ENCODE measurements around the gene ANKLE2.
A peak's percentile ranks its signal among the peaks of the same experiment; 100 is the strongest.

Gene ANKLE2

DNA sequence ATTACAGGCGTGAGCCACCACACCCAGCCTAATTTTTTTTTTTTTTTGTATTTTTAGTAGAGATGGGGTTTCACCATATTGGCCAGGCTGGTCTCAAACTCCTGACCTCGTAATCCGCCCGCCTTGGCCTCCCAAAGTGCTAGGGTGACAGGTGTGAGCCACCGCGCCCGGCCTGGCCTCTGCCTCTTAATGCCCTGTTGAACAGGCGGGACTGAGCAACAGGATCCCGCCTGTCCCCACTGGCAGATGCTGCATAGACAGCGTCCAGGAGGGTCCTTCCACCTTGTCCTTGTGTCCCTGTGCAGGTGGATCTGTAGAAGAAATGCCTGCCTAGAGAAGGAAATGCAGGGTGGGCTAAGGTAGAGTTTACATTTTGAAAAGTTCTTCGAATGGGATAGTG, 45.3 kb downstream of the ANKLE2 start:
- Histone ChIP-seq H3K4me1 (ENCODE audit: insufficient read depth, low read length) (peaks cover 6% of the 10 kb centered on the region), H3K36me3 (ENCODE audit: insufficient read depth, low read length) (peaks cover 36% of the 10 kb centered on the region), H3K9ac (ENCODE audit: low read length) (no peak overlapping the region), H3K4me3 (ENCODE audit: low read depth in 1 of 2, low read length in 2 of 2) (no peak overlapping the region), H3K27me3 (ENCODE audit: control insufficient read depth in 1 of 2, insufficient read depth in 2 of 2, low read length in 2 of 2) (no peaks in the 10 kb centered on the region), H3K27ac (ENCODE audit: low read depth, low read length) (no peak overlapping the region), H3K9me3 (ENCODE audit: low read length) (no peaks in the 10 kb centered on the region)

DNA sequence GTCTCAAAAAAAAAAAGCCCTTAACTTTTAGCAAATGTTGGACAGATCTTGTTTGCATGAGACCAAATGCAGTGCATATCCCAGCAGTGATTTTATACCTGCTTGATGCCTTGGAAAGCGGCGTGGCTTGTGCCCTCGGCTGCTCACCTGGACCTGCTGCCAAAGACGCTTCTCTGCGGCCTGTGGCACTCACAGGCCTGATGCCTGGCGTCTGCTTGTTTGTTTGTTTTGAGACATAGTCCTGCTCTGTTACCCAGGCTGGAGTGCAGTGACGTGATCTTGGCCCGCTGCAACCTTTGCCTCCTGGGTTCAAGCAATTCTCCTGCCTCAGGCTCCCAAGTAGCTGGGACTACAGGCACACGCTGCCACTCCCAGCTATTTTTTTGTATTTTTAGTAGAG, 45.8 kb downstream of the ANKLE2 start:
- no peaks in the 10 kb centered on the region for H3K27me3 ChIP-seq (ENCODE audit: control insufficient read depth in 1 of 2, insufficient read depth in 2 of 2, low read length in 2 of 2)
- no peak overlapping the region for H3K27ac ChIP-seq (ENCODE audit: low read depth, low read length)
- H3K9me3 ChIP-seq (ENCODE audit: low read length) = no peaks in the 10 kb centered on the region
- H3K4me1 ChIP-seq (ENCODE audit: insufficient read depth, low read length) = peaks cover 7% of the 10 kb centered on the region
- no peak overlapping the region for H3K9ac ChIP-seq (ENCODE audit: low read length)
- no peak overlapping the region for H3K4me3 ChIP-seq (ENCODE audit: low read depth in 1 of 2, low read length in 2 of 2)
- H3K36me3 ChIP-seq (ENCODE audit: insufficient read depth, low read length) = peaks cover 32% of the 10 kb centered on the region

DNA sequence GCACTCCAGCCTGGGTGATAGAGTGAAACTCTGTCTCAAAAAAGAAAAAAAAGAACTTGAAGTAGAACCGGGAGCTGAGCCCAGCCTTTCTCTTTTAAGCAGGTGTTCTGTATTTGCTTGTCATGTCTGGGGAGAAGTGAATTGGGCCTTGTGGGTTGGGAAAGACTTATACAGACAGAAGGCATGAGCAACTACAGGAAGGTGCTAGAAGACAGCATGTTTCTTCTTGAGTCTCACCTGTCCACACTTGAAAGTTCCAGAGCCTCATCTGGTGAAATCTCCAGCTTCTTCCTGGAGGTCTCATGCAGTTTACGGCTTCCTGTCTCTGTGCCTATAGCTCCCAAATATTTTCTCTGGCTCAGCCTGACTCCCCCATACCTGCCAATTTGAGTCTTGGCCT, 48.5 kb downstream of the ANKLE2 start:
- no peaks in the 10 kb centered on the region for H3K9me3 ChIP-seq (ENCODE audit: low read length)
- no peak overlapping the region for H3K4me3 ChIP-seq (ENCODE audit: low read depth in 1 of 2, low read length in 2 of 2)
- H3K36me3 ChIP-seq (ENCODE audit: insufficient read depth, low read length) = peaks cover 15% of the 10 kb centered on the region
- H3K27ac ChIP-seq (ENCODE audit: low read depth, low read length) = no peak overlapping the region
- peaks cover 7% of the 10 kb centered on the region for H3K4me1 ChIP-seq (ENCODE audit: insufficient read depth, low read length)
- H3K27me3 ChIP-seq (ENCODE audit: control insufficient read depth in 1 of 2, insufficient read depth in 2 of 2, low read length in 2 of 2) = no peaks in the 10 kb centered on the region
- H3K9ac ChIP-seq (ENCODE audit: low read length) = no peak overlapping the region

DNA sequence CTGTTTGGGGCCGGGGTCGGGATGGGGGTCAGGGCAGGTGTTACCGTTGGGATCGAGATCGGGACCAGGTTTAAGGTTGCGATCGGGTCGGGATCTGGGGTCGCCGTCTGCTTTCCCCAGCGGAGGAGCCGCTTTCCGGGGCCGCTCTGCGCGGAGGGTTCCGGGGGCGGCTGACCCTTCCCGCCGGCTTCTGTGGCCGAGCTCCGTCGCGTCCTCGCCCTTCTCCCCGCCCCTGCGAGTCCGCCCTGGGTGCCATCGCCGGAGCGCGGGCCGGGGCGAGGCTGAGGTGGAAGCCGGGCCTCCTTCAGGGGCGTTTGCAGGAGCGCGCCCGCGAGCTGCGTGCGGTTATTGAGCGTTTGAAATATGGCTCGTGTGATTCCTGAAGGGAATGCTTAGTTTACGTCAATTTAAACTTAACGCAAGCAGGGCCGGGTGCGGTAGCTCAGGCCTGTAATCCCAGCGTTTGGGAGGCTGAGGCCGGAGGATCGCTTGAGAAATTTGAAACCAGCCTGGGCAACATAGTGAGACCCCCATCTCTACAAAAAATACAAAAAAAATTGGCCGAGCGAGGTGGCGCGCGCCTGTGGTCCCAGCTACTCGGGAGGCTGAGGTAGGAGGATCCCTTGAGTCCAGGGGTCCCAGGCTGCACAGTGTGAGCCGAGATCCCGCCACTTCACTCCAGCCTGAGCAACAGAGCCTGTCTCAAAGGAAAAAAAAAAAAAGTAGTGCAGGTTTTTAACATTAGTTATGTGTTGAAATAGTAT, 50.4 kb downstream of the ANKLE2 start:
- Histone ChIP-seq H3K36me3 (ENCODE audit: insufficient read depth, low read length) (peaks cover 7% of the 10 kb centered on the region), H3K9me3 (ENCODE audit: low read length) (no peaks in the 10 kb centered on the region), H3K27me3 (ENCODE audit: control insufficient read depth in 1 of 2, insufficient read depth in 2 of 2, low read length in 2 of 2) (no peaks in the 10 kb centered on the region), H3K4me3 (ENCODE audit: low read depth in 1 of 2, low read length in 2 of 2) (peak overlapping the region; percentile 45 to 87), H3K9ac (ENCODE audit: low read length) (no peak overlapping the region), H3K4me1 (ENCODE audit: insufficient read depth, low read length) (peaks cover 7% of the 10 kb centered on the region), H3K27ac (ENCODE audit: low read depth, low read length) (peak overlapping the region; percentile 58)

DNA sequence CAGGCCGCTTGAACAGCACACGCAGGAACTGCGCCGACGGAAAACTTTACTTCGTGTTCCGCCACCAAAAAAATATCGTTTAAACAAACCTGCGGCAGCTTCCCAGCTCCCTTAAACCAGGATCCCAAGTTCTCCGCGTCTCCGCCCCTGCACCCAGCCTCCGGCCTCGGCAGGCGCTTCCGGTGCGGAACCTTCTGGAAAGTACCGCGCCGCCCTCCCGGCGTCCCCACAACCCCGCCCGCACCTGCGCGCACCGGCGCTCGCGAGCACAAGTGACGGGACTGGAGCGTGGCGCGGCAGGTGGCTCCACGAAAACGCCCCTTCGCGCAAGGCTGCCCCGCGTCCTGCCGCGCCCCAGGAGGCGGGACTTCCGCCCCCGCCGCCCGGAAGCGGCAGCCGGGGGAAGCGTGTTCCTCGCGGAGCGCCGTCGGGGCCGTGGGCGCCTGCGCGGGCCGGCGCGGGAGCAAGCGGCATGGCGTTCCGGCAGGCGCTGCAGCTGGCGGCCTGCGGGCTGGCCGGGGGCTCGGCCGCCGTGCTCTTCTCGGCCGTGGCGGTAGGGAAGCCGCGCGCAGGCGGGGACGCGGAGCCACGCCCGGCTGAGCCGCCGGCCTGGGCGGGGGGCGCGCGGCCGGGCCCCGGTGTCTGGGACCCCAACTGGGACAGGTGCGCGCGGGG, 51.1 kb downstream of the ANKLE2 start, which contains the start of gene PGAM5:
Gene PGAM5, plus strand, starts transcription at position 438 of the 675 bp plus-strand sequence. Its CDS starts 35 bp downstream, at position 473.
- peak within 1 kb of the TSS; percentile 65 for H3K9ac ChIP-seq (ENCODE audit: low read length)
- H3K36me3 ChIP-seq (ENCODE audit: insufficient read depth, low read length) = peaks cover 7% of the 10 kb centered on the region
- H3K4me3 ChIP-seq (ENCODE audit: low read depth in 1 of 2, low read length in 2 of 2) = peak within 1 kb of the TSS; percentile 45 to 87
- H3K27me3 ChIP-seq (ENCODE audit: control insufficient read depth in 1 of 2, insufficient read depth in 2 of 2, low read length in 2 of 2) = no peaks in the 10 kb centered on the region
- no peaks in the 10 kb centered on the region for H3K9me3 ChIP-seq (ENCODE audit: low read length)
- H3K27ac ChIP-seq (ENCODE audit: low read depth, low read length) = peak within 1 kb of the TSS; percentile 61
- peaks cover 7% of the 10 kb centered on the region for H3K4me1 ChIP-seq (ENCODE audit: insufficient read depth, low read length)

DNA sequence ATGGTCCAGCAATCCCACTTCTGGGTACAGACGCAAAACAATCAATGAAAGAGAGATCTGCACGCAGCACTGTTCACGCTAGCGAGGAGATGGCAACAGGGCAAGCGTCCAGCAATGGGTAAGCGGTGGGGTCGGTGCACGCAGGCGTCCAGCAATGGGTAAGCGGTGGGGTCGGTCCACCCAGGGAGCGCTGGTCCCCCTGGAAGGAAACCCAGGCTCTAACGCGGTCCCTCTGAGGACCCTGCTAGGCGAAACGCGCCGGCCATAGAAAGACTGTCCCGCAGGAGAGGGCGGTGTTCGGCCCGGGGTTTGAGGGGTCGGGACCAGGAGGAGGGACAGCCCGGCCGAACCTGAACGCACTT, 51.6 kb downstream of the ANKLE2 start:
- H3K9me3 ChIP-seq (ENCODE audit: low read length) = no peaks in the 10 kb centered on the region
- peak overlapping the region; percentile 45 to 87 for H3K4me3 ChIP-seq (ENCODE audit: low read depth in 1 of 2, low read length in 2 of 2)
- peaks cover 7% of the 10 kb centered on the region for H3K4me1 ChIP-seq (ENCODE audit: insufficient read depth, low read length)
- H3K36me3 ChIP-seq (ENCODE audit: insufficient read depth, low read length) = peaks cover 6% of the 10 kb centered on the region
- no peaks in the 10 kb centered on the region for H3K27me3 ChIP-seq (ENCODE audit: control insufficient read depth in 1 of 2, insufficient read depth in 2 of 2, low read length in 2 of 2)
- peak overlapping the region; percentile 61 for H3K27ac ChIP-seq (ENCODE audit: low read depth, low read length)
- peak overlapping the region; percentile 65 for H3K9ac ChIP-seq (ENCODE audit: low read length)

DNA sequence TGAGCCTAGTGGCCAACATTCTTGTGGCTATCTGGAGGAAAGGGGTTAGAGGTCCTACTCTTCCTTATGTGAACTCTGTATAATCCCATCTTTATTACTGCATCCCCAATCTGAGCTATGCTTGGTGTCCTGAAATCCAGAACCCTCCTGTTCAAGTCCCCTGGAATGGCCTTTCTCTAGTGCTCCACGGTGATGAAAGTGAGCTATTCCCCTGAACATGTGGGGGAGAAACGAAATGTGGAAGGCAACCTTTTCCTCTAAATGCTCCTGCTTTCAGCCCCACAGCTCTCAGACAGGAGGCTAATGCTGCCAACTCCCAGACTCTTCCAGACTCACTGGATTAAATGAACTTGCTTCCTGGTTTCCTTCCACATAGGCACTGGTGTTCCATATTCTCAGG, 53.5 kb downstream of the ANKLE2 start:
- peaks cover 5% of the 10 kb centered on the region for H3K36me3 ChIP-seq (ENCODE audit: insufficient read depth, low read length)
- H3K9ac ChIP-seq (ENCODE audit: low read length) = no peak overlapping the region
- no peak overlapping the region for H3K27ac ChIP-seq (ENCODE audit: low read depth, low read length)
- H3K9me3 ChIP-seq (ENCODE audit: low read length) = no peaks in the 10 kb centered on the region
- no peaks in the 10 kb centered on the region for H3K27me3 ChIP-seq (ENCODE audit: control insufficient read depth in 1 of 2, insufficient read depth in 2 of 2, low read length in 2 of 2)
- no peak overlapping the region for H3K4me3 ChIP-seq (ENCODE audit: low read depth in 1 of 2, low read length in 2 of 2)
- H3K4me1 ChIP-seq (ENCODE audit: insufficient read depth, low read length) = peaks cover 7% of the 10 kb centered on the region

DNA sequence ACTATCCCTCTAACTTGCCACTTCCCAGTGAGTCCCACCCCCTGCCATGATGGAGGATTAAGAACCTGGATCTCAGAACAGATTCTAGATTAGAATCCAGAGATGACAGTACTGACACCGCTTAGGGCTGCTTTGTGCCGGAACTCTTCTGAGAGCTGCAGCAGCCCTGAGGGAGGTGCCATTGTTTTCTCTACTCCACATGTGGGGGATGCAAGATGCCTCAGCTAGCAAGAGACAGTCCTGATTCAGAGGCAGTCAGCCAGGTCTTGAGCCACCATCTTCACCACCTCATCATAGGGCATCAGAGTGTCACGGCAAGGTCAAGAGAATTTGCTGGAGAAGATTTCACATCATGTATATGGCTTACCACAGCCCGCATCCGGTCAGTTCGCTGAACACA, 54.4 kb downstream of the ANKLE2 start:
- peaks cover 5% of the 10 kb centered on the region for H3K36me3 ChIP-seq (ENCODE audit: insufficient read depth, low read length)
- no peaks in the 10 kb centered on the region for H3K9me3 ChIP-seq (ENCODE audit: low read length)
- H3K4me1 ChIP-seq (ENCODE audit: insufficient read depth, low read length) = peaks cover 7% of the 10 kb centered on the region
- H3K4me3 ChIP-seq (ENCODE audit: low read depth in 1 of 2, low read length in 2 of 2) = no peak overlapping the region
- H3K27me3 ChIP-seq (ENCODE audit: control insufficient read depth in 1 of 2, insufficient read depth in 2 of 2, low read length in 2 of 2) = no peaks in the 10 kb centered on the region
- no peak overlapping the region for H3K27ac ChIP-seq (ENCODE audit: low read depth, low read length)
- no peak overlapping the region for H3K9ac ChIP-seq (ENCODE audit: low read length)

DNA sequence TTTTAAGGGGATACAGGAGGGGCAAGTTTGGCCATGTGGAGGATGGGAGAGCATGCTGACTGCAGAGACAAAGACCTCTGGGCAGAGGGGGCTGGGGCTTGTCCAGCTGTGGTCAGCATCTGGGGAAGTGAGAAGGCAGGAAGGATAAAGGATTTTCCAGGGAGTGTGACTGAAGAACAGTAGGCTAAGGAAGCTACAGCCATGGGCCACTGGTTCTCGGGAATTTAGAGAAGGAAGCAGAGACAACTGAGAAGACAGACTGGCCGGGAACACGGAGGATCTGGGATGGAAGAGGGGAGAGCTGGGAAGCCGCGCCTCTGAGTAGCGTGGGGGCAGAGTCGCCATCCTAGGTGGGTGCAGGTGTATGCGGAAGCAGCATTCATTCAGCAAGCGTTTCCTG, 58.0 kb downstream of the ANKLE2 start:
- no peak overlapping the region for H3K9ac ChIP-seq (ENCODE audit: low read length)
- H3K27me3 ChIP-seq (ENCODE audit: control insufficient read depth in 1 of 2, insufficient read depth in 2 of 2, low read length in 2 of 2) = no peaks in the 10 kb centered on the region
- peaks cover 5% of the 10 kb centered on the region for H3K36me3 ChIP-seq (ENCODE audit: insufficient read depth, low read length)
- H3K27ac ChIP-seq (ENCODE audit: low read depth, low read length) = no peak overlapping the region
- no peaks in the 10 kb centered on the region for H3K4me1 ChIP-seq (ENCODE audit: insufficient read depth, low read length)
- no peak overlapping the region for H3K4me3 ChIP-seq (ENCODE audit: low read depth in 1 of 2, low read length in 2 of 2)
- H3K9me3 ChIP-seq (ENCODE audit: low read length) = no peaks in the 10 kb centered on the region

DNA sequence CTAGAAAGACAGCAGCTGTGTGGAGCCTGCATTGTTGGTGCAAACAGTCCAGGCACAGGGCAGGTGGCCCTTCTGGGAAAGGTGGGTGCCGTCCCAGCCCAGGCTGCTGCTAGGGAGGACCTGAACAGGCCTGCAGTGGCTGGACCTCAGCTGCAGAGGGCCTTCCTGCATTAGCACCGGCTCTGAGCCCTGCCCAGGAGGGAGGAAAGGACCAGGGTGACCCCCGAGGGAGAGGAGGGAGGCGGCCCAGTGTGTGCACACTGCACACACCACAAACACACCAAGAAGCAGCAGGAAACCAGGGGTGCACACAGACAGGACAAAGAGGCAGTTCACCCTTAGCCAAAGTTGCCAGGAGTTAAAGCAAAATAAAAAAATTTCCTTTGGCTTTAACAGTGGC, 59.0 kb downstream of the ANKLE2 start:
- Histone ChIP-seq H3K4me3 (ENCODE audit: low read depth in 1 of 2, low read length in 2 of 2) (no peak overlapping the region), H3K9ac (ENCODE audit: low read length) (no peak overlapping the region), H3K36me3 (ENCODE audit: insufficient read depth, low read length) (peaks cover 5% of the 10 kb centered on the region), H3K4me1 (ENCODE audit: insufficient read depth, low read length) (no peaks in the 10 kb centered on the region), H3K9me3 (ENCODE audit: low read length) (no peaks in the 10 kb centered on the region), H3K27me3 (ENCODE audit: control insufficient read depth in 1 of 2, insufficient read depth in 2 of 2, low read length in 2 of 2) (no peaks in the 10 kb centered on the region), H3K27ac (ENCODE audit: low read depth, low read length) (no peak overlapping the region)

DNA sequence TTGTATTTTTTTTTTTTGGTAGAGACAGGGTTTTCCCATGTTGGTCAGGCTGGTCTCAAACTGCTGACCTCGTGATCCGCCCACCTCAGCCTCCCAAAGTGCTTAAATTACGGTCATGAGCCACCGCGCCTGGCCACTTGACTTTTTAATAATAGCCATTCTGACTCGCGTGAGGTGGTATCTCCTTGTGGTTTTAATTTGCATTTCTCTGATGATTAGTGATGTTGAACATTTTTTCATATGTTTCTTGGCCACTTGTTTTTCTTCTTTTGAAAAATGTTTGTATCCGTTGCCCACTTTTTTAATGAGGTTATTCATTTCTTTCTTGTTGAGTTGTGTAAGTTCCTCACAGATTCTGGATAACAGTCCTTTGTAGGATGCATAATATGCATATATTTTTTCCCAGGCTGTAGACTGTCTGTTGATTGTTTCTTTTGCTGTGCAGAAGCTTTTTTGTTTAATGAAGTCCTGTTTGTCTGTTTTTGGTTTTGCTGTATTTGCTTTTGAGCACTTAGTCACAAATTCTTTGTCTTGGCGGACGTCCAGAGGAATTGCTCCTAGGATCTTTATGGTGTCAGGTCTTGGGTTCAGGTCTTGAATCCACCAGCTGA, 61.3 kb downstream of the ANKLE2 start:
- Histone ChIP-seq H3K9ac (ENCODE audit: low read length) (no peak overlapping the region), H3K4me1 (ENCODE audit: insufficient read depth, low read length) (no peaks in the 10 kb centered on the region), H3K9me3 (ENCODE audit: low read length) (no peaks in the 10 kb centered on the region), H3K4me3 (ENCODE audit: low read depth in 1 of 2, low read length in 2 of 2) (no peak overlapping the region), H3K27ac (ENCODE audit: low read depth, low read length) (no peak overlapping the region), H3K27me3 (ENCODE audit: control insufficient read depth in 1 of 2, insufficient read depth in 2 of 2, low read length in 2 of 2) (no peaks in the 10 kb centered on the region), H3K36me3 (ENCODE audit: insufficient read depth, low read length) (peaks cover 5% of the 10 kb centered on the region)
